GM18498 (cell line): ENCODE results near the gene GNA12.
A peak's percentile ranks its signal among the peaks of the same experiment; 100 is the strongest.

ENCODE experiments used
- ATAC-seq: cut with Tn5 transposase; IDR thresholded peaks from one replicate; pipeline ENCODE4 v1.9.1; 2021; ENCODE audit warnings: mild to moderate bottlenecking, moderate library complexity; ENCODE audit not compliant: unreplicated experiment

Gene GNA12

GRCh38 chr7:2786607-2787116, 57.4 kb downstream of the GNA12 start:
- no peak for ATAC-seq

- ATAC-seq = peak; percentile 58
Observed at GRCh38 chr7:2785071-2785500, 59.0 kb downstream of the GNA12 start.

- ATAC-seq = no peak
Observed at GRCh38 chr7:2782565-2782964, 61.5 kb downstream of the GNA12 start.

GRCh38 chr7:2782121-2782520, 62.0 kb downstream of the GNA12 start:
- no peak for ATAC-seq

GRCh38 chr7:2781636-2782035, 62.5 kb downstream of the GNA12 start:
- ATAC-seq = no peak

GRCh38 chr7:2779051-2779450, 65.1 kb downstream of the GNA12 start:
- ATAC-seq = no peak

- ATAC-seq = no peak
Observed at GRCh38 chr7:2777898-2778535, 66.1 kb downstream of the GNA12 start.

GRCh38 chr7:2776401-2776800, 67.7 kb downstream of the GNA12 start:
- no peak for ATAC-seq

GRCh38 chr7:2775785-2776184, 68.3 kb downstream of the GNA12 start:
- ATAC-seq = no peak

GRCh38 chr7:2775376-2775775, 68.7 kb downstream of the GNA12 start:
- no peak for ATAC-seq

GRCh38 chr7:2774935-2775334, 69.2 kb downstream of the GNA12 start:
- ATAC-seq = no peak

GRCh38 chr7:2774280-2774679, 69.8 kb downstream of the GNA12 start:
- no peak for ATAC-seq

- no peak for ATAC-seq
Observed at GRCh38 chr7:2773608-2774007, 70.5 kb downstream of the GNA12 start.

- no peak for ATAC-seq
Observed at GRCh38 chr7:2771274-2771731, 72.8 kb downstream of the GNA12 start.

- no peak for ATAC-seq
Observed at GRCh38 chr7:2764621-2765020, 79.5 kb downstream of the GNA12 start.

- no peak for ATAC-seq
Observed at GRCh38 chr7:2763597-2763996, 80.5 kb downstream of the GNA12 start.

GRCh38 chr7:2761801-2762497, 82.2 kb downstream of the GNA12 start:
- no peak for ATAC-seq

GRCh38 chr7:2761131-2761624, 82.9 kb downstream of the GNA12 start:
- ATAC-seq = no peak

GRCh38 chr7:2760098-2760889, 83.8 kb downstream of the GNA12 start:
- ATAC-seq = no peak

GRCh38 chr7:2759736-2760097, 84.4 kb downstream of the GNA12 start:
- no peak for ATAC-seq
